Loucy (cell line): Measurements from ENCODE around the gene ARMC8.

Experiments
- CTCF ChIP-seq: fragments of 200-600 bp; sonication (generic); conservative IDR thresholded peaks from 2 replicates; pipeline ENCODE4 v1.5.1; 2014; ENCODE audit warnings: mild to moderate bottlenecking, antibody characterized with exemption, low read length
- EZH2phosphoT487 ChIP-seq: fragments of 200-600 bp; IDR thresholded peaks from 2 replicates; pipeline ENCODE4 v1.6.1; 2018; ENCODE audit warnings: antibody characterized with exemption, mild to moderate bottlenecking, moderate library complexity, borderline replicate concordance

GRCh38 chr3:138220788-138221187 is 33.7 kb downstream of the ARMC8 start:
- no peak for TF ChIP-seq EZH2phosphoT487
- TF ChIP-seq CTCF = no peak
